Measurements from ENCODE around the gene SNAPC3.

DNA sequence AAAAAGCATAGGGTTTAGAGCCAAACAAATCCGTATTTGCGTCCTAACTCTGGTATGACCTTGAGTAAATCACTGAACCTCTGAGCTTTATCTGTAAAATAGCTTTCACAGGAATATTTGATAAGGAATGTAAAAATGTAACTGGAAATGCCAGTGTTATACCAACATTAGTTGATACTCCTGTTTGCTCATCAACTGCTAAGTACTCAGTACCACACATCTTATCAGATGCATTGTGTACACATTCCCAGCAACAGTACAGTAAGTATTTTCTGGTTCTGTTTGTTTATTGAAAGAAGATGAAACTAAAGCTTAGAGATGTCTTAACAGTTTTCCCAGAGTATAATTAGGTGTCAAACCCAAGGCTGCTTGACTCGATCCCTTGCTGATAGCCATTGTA lies 21.5 kb downstream of the SNAPC3 start:
- TF ChIP-seq ZNF560 (tag by site-specific recombination; IDR thresholded peaks at IDR 0.05; ENCODE audit: borderline replicate concordance) (no peak), ZSCAN23 (tag by site-specific recombination; IDR thresholded peaks at IDR 0.05) (no peak), ZNF664 (tag by site-specific recombination; IDR thresholded peaks at IDR 0.05) (no peak), ZNF350 (tag by site-specific recombination; IDR thresholded peaks at IDR 0.05) (no peak), IKZF3 (tag by site-specific recombination; IDR thresholded peaks at IDR 0.05) (no peak)
- TF ChIP-seq, protein P1, sequence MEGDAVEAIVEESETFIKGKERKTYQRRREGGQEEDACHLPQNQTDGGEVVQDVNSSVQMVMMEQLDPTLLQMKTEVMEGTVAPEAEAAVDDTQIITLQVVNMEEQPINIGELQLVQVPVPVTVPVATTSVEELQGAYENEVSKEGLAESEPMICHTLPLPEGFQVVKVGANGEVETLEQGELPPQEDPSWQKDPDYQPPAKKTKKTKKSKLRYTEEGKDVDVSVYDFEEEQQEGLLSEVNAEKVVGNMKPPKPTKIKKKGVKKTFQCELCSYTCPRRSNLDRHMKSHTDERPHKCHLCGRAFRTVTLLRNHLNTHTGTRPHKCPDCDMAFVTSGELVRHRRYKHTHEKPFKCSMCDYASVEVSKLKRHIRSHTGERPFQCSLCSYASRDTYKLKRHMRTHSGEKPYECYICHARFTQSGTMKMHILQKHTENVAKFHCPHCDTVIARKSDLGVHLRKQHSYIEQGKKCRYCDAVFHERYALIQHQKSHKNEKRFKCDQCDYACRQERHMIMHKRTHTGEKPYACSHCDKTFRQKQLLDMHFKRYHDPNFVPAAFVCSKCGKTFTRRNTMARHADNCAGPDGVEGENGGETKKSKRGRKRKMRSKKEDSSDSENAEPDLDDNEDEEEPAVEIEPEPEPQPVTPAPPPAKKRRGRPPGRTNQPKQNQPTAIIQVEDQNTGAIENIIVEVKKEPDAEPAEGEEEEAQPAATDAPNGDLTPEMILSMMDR (tag by site-specific recombination; IDR thresholded peaks at IDR 0.05) = no peak
- TF ChIP-seq, protein P2, sequence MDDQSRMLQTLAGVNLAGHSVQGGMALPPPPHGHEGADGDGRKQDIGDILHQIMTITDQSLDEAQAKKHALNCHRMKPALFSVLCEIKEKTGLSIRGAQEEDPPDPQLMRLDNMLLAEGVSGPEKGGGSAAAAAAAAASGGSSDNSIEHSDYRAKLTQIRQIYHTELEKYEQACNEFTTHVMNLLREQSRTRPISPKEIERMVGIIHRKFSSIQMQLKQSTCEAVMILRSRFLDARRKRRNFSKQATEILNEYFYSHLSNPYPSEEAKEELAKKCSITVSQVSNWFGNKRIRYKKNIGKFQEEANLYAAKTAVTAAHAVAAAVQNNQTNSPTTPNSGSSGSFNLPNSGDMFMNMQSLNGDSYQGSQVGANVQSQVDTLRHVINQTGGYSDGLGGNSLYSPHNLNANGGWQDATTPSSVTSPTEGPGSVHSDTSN (CRISPR knock-in tag; IDR thresholded peaks at IDR 0.05) = no peak
- TF ChIP-seq, protein P3, sequence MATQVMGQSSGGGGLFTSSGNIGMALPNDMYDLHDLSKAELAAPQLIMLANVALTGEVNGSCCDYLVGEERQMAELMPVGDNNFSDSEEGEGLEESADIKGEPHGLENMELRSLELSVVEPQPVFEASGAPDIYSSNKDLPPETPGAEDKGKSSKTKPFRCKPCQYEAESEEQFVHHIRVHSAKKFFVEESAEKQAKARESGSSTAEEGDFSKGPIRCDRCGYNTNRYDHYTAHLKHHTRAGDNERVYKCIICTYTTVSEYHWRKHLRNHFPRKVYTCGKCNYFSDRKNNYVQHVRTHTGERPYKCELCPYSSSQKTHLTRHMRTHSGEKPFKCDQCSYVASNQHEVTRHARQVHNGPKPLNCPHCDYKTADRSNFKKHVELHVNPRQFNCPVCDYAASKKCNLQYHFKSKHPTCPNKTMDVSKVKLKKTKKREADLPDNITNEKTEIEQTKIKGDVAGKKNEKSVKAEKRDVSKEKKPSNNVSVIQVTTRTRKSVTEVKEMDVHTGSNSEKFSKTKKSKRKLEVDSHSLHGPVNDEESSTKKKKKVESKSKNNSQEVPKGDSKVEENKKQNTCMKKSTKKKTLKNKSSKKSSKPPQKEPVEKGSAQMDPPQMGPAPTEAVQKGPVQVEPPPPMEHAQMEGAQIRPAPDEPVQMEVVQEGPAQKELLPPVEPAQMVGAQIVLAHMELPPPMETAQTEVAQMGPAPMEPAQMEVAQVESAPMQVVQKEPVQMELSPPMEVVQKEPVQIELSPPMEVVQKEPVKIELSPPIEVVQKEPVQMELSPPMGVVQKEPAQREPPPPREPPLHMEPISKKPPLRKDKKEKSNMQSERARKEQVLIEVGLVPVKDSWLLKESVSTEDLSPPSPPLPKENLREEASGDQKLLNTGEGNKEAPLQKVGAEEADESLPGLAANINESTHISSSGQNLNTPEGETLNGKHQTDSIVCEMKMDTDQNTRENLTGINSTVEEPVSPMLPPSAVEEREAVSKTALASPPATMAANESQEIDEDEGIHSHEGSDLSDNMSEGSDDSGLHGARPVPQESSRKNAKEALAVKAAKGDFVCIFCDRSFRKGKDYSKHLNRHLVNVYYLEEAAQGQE (tag by site-specific recombination; IDR thresholded peaks at IDR 0.05) = no peak
